NCI-H2107 treated with DMSO at 0.1 percent for 48 hours (cell line): Measurements from ENCODE around the gene TACC2.
"Not testable (repeated sequence)": the region's sequence is repeated elsewhere in the genome, so short reads cannot be mapped to it uniquely, and the experiment has no call there.

Experiments
- DNase-seq: peaks from one replicate; lab custom pipeline; 2025; ENCODE audit not compliant: unreplicated experiment; lab: John Stamatoyannopoulos, UW

TACC2 gene

GRCh38 chr10:122188706-122189105 lies 199.7 kb downstream of the TACC2 start:
- no peak for DNase-seq

GRCh38 chr10:122189185-122189584 lies 200.2 kb downstream of the TACC2 start:
- DNase-seq = no peak

- DNase-seq = no peak
Measured at GRCh38 chr10:122190176-122190943, 201.4 kb downstream of the TACC2 start.

GRCh38 chr10:122191936-122192541 lies 203.1 kb downstream of the TACC2 start:
- no peak for DNase-seq

- no peak for DNase-seq
Measured at GRCh38 chr10:122194251-122194650, 205.3 kb downstream of the TACC2 start.

DNA sequence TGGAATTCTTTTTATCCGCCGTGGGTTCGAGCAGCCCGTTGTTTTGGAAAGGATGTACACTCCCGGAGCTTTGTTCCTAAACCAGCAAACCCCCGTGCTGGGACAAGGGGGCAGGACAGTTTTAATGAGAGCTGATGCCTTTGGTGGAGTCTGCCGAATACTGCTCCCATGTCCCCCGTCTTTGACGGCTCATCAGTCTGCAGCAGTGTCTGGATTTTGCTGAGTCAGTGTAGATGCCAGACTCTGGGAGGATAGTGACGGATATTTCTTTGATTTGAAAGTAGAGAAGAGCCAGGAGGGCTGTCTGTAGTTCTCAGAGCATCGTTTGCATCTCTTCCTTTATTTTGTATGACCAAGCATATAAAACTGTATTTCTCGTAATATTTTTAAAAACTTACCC lies 207.3 kb downstream of the TACC2 start:
- DNase-seq = no peak

DNA sequence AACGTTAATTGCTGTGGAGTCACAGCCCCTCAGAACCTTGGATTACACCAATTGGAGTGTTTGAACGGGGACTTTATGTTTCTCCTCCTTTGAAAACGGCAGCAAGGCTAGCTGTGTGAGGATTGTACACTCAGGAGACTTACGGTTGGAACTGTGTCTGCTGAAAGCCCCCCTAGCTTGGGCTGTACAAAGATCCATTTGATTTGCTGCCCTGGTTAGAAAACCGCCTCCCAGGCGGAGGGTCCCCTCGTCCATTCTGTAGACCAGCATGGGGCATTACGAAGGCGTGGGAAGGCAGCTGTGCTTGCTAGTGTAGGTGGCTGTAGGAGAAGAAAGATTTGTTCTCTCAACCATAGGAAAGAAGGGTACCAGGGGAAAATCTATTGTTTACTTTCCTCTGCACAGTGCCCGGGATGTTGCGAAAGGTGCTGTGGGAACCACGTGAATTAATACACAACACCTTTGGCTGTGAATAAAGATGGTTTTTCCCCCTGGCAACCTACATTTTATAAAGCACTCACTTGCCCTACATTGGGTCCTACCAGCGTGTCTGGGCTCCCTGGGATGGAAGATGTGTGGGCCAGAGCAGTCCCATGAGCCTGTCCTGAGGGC lies 208.8 kb downstream of the TACC2 start:
- DNase-seq = no peak

- DNase-seq = no peak
Measured at GRCh38 chr10:122198631-122199030, 209.7 kb downstream of the TACC2 start.

DNA sequence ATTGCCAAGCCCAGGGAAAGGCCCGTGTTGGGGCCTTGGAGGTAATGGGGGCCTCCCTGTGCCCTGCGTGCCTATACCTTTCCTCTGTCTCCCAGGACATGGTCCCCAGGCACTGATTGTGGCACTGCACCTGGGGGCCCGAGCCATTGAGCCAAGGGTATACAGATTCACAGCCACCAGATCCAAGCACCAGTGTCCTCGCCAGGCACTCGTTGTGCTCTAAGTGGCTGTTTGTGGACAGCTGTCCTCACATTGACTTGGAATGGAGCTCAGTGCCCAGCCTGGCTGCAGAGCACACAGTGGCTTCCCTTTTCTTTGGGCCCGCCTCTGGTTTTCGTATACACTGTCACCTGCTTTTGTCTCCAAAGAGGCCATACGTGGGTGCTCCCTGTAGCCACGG lies 210.1 kb downstream of the TACC2 start:
- DNase-seq = no peak

DNA sequence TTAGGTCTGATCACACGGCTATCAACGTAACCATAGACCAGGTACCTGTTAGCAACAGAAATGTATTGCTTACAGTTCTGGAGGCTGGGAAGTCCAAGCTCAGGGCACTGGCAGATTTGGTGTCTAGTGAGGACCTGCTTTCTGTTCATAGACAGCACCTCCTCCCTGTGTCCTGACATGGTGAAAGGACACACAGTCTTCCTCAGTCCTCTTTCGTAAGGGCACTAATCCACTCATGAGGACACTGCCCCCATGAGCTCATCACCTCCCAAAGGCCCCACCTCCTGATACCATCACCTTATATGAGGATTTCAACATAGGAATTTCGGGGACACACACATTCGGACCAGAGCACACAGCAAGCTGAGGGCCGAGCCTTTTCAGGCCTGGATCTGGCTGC lies 210.7 kb downstream of the TACC2 start:
- no peak for DNase-seq

DNA sequence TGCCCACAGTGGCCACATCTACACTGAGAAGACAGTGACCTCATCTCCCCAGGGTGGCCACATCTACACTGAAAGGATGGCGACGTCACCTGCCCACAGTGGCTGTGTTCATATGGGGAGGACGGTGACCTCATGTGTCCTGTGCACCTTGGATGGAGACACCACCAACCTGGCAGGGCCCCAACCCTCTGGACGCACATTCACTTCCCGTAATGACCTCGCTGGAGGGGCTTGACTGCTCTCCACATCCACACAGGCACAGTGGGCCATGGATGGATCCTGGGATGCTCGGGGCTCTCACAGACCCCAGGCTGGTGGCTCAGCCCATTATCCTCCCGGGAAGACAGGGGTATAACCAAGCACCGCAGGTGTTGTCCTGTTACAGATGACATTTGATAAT lies 212.4 kb downstream of the TACC2 start:
- no peak for DNase-seq

DNA sequence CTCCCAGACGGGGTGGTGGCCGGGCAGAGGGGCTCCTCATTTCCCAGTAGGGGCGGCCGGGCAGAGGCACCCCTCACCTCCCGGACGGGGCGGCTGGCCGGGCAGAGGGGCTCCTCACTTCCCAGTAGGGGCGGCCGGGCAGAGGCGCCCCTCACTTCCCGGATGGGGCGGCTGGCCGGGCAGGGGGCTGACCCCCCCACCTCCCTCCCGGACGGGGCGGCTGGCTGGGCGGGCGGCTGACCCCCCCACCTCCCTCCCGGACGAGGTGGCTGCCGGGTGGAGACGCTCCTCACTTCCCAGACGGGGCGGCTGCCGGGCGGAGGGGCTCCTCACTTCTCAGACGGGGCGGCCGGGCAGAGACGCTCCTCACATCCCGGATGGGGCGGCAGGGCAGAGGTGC lies 214.2 kb downstream of the TACC2 start:
- DNase-seq = not testable (repeated sequence)

DNA sequence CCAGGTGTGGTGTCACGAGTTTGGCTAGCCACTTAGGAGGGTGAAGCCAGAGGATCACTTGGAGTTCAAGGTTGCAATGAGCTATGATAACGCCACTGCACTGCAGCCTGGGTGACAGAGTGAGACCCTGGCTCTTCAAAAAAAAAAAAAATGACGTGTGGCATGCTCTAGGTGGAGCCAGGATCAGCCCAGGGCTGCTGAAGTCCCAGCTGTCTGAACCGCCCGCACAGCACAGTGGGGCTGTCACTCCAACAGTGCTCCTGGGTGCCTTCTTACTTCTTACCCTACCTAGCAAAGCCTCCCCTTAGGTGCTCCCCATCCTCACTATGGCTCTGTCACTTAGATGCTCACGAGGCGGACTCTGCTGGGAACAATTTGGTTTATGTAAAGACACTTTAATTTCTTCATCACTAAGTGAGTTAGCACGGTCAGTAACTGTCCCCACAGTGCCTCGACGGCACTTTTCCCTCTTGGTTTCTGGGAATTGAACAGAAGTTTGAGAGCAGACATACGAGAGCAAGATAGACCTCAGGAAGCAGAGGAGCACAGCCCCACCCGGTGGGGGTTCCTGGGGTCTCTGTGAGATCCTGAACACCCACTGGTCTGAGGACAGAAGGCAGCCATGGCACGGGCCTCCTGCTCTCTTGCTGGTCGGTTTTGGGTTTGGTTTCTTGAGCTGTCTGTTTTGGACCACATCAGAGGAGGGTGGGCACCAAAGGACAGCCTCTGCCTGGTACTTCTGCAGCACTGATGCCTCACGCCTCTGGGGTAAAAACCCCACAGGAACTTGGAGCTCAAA lies 215.9 kb downstream of the TACC2 start:
- no peak for DNase-seq

- no peak for DNase-seq
Measured at GRCh38 chr10:122206471-122207065, 217.6 kb downstream of the TACC2 start.

DNA sequence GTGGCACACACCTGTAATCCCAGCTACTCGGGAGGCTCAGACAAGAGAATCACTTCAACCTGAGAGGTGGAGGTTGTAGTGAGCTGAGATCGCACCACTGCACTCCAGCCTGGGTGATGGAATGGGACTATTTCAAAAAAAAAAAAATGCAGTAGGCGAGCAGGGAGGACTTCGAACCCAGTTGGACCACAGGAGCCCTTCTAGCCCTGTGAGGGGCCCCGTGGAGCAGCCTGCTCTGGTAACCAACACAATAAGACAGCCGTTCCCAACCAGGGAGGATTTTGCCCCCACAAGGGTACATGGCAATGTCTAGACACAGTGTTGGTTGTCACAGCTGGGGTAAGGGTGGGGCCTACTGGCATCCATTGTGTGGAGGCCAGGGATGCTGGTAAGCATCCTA lies 218.2 kb downstream of the TACC2 start:
- no peak for DNase-seq

GRCh38 chr10:122207596-122207995 lies 218.6 kb downstream of the TACC2 start:
- DNase-seq = no peak

- no peak for DNase-seq
Measured at GRCh38 chr10:122208571-122209430, 219.8 kb downstream of the TACC2 start.

DNA sequence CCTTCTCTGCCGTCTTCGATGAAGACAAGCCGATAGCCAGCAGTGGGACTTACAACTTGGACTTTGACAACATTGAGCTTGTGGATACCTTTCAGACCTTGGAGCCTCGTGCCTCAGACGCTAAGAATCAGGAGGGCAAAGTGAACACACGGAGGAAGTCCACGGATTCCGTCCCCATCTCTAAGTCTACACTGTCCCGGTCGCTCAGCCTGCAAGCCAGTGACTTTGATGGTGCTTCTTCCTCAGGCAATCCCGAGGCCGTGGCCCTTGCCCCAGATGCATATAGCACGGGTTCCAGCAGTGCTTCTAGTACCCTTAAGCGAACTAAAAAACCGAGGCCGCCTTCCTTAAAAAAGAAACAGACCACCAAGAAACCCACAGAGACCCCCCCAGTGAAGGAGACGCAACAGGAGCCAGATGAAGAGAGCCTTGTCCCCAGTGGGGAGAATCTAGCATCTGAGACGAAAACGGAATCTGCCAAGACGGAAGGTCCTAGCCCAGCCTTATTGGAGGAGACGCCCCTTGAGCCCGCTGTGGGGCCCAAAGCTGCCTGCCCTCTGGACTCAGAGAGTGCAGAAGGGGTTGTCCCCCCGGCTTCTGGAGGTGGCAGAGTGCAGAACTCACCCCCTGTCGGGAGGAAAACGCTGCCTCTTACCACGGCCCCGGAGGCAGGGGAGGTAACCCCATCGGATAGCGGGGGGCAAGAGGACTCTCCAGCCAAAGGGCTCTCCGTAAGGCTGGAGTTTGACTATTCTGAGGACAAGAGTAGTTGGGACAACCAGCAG lies 221.7 kb downstream of the TACC2 start:
- DNase-seq = no peak

GRCh38 chr10:122213364-122213763 lies 224.4 kb downstream of the TACC2 start:
- DNase-seq = no peak
